ENCODE measurements around the gene EXO1.
"Not testable (repeated sequence)": the region's sequence is repeated elsewhere in the genome, so short reads cannot be mapped to it uniquely, and the experiment has no call there.

Gene EXO1

GRCh38 chr1:241847796-241848685 lies at the start of gene EXO1:
TSS of gene EXO1 (plus strand) at chr1:241848204. CDS start at chr1:241850426, 2,222 bp downstream.
- DNase-seq = peak; percentile 93

DNA sequence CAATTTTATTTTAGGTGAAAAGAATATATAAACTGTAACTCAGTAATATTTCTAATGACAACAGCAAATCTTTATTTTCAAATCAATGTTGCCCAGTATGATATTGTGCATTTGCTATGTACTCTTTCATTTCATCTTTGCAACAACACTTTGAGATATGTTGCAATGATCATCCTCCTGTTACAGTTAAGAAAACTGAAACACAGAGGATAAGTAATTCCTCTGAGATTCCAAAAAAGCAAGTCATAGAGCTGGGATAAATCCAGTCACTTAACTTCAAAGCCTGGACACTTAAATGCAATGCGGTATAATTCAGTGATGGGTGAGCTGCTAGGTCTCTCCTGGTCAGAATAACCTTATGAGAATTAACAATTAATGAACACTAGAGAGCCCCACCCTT lies 48.6 kb upstream of the EXO1 start:
- DNase-seq = no peak

- DNase-seq = no peak
These were observed 47.4 kb upstream of the EXO1 start for GRCh38 chr1:241800640-241801039.

DNA sequence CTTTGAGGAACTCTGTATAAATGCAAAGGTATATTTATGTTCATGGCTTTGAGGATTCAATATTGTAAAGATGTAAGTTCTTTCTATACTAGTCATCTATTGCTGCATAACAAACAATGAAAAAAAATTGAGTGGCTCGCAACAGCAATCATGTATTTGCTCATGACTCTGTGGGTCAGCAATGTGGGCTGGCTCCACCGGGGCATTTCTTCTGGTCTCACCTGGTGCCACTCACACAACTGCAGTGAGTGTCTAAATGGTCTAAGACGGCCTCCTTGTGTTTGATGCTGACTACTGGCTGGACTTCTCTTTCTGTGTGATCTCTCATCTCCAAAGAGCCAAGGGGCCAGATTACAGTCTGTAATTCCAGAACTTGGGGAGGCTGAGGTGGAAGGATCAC lies 45.1 kb upstream of the EXO1 start:
- no peak for DNase-seq

DNA sequence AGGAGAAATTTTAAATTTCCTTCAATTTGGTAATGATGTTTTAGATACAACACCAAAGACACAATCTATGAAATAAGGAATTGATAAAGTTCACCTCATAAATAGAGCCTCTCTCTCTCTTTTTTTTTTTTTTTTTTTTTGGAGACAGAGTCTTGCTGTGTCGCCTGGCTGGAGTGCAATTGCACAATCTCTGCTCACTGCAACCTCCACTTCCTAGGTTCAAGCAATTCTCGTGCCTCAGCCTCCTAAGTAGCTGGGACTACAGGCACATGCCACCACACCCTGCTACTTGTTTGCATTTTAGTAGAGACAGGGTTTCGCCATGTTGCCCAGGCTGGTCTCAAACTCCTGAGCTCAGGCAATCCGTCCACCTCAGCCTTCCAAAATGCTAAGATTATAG lies 43.3 kb upstream of the EXO1 start:
- DNase-seq = not testable (repeated sequence)

DNA sequence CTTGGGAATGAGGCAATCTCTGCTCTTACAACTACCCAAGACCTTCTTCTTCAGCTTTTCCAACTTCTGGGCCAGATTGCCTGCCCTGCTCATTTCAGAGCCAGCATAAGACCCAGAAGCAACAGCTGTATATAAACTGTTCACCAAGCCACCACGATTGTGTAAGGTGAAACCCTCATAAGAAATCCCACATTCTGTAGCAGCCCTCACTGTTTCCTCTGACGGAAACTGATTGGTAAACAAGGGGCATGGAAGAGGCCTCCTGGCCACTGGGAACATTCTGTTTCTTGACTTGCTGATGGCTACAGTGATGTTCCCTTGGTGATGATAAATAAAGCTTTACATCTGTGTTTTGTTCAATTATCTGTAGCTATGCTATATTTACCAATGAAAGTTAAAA lies 39.7 kb upstream of the EXO1 start:
- DNase-seq = no peak

DNA sequence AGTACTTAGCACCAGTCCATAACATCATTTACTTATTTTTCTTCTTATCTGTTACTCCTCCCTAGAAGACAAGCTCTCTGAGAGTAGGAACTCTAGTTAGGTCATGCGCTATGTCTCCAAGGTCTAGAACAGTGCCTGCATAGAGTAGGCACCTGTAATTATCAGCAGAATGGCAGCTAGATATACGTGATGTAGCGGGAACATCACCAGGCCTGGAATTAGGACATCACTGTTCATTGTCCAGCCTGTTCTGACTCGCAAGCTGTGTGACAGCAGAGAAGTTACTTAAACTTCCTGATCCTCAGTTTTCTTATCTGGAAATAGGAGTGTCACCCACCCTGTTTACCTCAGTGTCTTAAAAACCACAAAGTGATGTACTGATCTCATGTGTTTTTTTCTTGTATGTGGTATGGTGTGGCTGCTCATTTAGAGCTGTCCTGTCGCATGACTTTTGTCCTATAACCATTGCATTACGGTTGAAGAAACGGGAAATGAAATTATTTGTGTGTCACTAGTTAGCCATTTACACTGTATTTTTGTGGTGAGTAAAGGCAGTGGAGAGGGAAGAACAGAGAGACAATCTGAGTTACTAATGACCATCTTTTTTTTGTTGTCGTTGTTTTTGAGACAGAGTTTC lies 37.1 kb upstream of the EXO1 start:
- no peak for DNase-seq

DNA sequence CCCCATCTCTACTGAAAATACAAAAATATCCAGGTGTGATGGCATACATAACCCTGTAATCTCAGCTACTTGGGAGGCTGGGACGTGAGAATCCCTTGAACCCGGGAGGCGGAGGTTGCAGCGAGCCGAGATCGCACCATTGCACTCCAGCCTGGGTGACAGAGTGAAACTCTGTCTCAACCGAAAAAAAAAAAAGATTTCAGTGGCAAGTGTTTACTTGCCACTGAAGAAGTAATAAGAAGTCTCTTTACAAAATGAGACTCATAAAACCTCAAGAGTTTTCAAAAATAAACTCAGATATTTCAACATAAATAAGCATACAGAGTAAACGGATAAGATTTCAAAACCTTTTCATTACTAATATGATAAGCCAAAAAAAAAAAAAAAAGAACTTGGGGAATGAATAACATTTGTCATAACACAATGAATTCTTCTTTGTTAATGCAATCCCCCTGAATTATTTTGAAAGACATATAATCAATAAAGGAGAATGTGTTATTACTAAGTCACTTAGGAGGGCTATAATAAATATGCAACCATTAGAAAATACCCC lies 34.2 kb upstream of the EXO1 start:
- DNase-seq = no peak

- DNase-seq = no peak
These were observed 32.0 kb upstream of the EXO1 start for GRCh38 chr1:241816008-241816407.

DNA sequence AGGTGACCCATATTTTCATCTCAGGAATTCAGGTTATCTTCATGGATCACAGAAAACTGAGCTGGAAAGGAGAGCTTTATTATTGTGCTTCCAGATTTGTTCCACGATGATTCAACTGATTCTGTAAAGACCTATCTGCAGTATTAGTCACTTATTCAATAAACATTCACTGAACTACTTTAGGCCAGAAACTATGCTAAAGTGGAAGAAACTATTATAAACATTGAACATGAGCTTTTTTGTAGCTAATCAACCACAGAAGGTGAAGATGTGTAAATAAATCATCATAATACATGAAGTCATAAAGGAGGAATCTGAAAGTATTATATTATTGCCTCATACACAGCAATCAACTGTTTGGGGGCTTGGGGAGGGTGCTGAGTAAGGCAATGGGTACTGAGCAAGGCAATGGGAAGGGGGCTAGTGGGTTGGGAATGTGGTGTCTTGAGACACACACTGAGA lies 30.6 kb upstream of the EXO1 start:
- peak; percentile 78 for DNase-seq

DNA sequence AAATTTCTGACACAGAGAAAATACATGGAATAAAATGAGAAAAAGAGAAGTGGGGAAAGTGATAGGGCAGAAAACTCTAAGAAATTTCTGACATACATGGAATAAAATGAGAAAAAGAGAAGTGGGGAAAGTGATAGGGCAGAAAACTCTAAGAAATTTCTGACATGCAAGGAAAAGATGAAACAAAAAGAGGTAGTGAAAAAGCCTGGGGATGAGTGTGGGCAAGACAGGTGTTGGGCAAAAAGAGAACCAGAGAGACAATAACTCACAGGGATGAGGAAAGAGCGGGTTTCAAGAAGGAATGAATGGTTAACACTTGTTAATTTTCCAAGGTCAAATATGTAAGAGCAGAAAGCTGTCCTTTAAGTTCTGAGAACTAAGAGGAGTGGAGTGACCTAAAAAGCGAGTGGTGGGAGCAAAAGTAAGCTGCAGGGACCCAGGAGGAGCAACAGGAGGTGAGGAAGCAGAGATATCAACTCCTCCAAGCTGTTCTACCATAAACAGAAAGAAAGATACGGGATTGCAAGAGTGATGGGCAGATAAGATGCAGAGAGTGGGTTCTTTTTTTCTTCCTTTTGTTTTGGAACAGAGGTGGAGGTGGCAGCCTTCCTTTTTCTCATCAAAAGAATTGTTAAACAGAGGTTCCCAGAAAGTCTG lies 29.9 kb upstream of the EXO1 start:
- no peak for DNase-seq

DNA sequence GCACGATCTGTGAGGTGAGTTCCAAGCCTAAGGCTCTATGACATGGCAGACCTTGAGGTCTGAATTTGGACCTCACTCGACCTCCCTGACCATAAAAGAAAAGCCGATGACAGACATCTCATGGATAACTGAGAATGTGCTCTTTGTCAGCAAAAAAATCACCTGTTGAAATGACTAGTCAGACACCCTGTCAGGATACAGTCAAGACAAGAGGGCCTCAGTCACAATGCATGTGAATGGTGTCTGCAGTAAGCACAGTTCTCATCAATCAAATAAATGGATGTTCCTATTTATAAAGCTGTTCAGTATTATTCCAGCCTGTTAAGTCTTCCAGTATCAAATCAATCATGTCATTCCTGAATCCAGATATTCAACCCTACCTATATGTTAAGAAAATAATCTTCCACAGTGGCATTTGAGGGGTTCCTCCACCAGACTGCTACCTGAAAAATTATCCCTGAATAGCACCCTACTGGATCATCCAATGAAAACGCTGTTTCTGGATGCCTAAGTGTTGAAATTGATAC lies 28.6 kb upstream of the EXO1 start:
- DNase-seq = no peak

GRCh38 chr1:241821363-241821762 lies 26.6 kb upstream of the EXO1 start:
- DNase-seq = peak; percentile 31

GRCh38 chr1:241822846-241823245 lies 25.2 kb upstream of the EXO1 start:
- DNase-seq = no peak

DNA sequence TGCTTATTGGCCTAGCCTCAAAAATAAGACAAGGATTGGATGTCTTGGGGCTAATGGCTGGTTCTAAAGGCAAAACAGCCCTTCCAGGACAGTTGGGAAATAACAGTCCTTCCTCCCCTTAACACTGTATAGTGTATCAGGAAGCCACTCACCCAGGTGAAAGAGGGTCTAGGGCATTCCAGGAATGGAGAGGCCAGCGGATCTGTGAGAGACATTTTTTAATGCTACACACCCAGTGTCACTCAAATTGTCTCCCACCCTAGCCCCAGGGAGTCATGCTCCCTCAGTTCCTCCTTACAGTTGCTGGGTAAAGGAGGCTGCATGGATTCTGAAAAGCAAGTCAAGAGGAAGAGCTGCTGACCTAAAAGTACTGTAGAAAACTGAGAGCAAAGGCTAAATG lies 24.1 kb upstream of the EXO1 start:
- no peak for DNase-seq

DNA sequence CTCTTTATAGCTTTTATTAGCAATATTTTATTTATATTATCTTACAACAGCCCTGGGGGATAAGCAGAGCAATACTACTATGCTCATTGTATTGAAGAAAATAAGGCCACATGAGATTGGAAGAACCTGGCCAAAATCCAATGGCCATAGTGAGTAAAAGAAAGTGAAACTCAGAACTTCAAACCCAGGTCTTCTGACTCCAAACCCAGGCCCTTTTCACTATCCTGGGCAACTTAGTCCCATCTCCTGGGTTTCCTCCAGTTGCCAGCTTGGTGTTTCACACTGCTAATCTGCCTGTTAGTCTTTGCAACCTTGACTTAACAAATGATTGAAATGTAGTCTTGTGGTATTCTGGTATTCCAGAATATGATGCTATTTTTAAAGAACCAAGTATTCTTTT lies 22.4 kb upstream of the EXO1 start:
- DNase-seq = peak; percentile 38

GRCh38 chr1:241826613-241827012 lies 21.4 kb upstream of the EXO1 start:
- DNase-seq = not testable (repeated sequence)

DNA sequence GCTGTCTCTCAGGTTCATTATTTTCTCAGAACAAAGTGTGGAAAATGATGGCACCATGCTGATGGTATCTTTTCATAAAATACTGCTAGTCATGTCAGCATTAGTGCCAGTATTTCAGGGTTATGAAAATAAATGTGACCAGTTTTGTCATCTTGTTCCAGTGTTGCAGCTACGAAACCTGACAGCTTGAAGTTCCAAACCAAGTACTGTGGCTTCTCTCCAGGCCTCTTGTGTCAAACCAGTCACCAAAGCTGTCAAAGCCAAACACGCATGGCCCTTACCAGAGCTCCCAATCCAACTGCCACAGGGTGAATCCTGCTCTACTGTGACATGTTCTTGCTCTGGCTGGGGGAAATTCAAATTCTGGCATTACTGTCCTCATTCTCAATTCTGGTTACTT lies 20.7 kb upstream of the EXO1 start:
- no peak for DNase-seq

GRCh38 chr1:241828463-241829021 lies 19.5 kb upstream of the EXO1 start:
- DNase-seq = peak; percentile 78

- no peak for DNase-seq
These were observed 18.5 kb upstream of the EXO1 start for GRCh38 chr1:241829468-241829867.

- DNase-seq = peak; percentile 61
These were observed 13.1 kb upstream of the EXO1 start for GRCh38 chr1:241834733-241835377.

DNA sequence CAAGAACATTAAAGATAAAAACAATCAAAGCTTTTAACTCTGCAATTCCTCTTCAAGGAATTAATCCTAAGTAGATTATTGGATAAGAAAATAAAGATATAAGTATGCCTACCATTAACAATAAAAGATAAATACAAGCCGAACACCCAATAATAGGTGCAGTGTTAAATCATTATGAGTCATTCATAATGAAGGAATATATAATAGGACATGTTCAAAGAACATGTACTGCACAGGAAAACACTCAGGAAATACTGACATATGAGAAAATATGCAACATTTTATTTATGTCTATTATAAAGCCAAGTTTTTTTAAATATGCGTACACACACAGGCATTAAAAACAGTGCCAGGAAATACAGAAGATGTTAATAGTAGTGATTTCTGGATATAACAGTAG lies 11.1 kb upstream of the EXO1 start:
- no peak for DNase-seq
